ENCODE results near the gene CPA4. TPM values are rescaled to one million over a fixed set of nuclear protein-coding genes. Genes with fewer than 3 reads are reported as not detected.

The CPA4 gene
- total and polyA plus RNA-seq, 2 experiments from 2014 or later = not detected

DNA sequence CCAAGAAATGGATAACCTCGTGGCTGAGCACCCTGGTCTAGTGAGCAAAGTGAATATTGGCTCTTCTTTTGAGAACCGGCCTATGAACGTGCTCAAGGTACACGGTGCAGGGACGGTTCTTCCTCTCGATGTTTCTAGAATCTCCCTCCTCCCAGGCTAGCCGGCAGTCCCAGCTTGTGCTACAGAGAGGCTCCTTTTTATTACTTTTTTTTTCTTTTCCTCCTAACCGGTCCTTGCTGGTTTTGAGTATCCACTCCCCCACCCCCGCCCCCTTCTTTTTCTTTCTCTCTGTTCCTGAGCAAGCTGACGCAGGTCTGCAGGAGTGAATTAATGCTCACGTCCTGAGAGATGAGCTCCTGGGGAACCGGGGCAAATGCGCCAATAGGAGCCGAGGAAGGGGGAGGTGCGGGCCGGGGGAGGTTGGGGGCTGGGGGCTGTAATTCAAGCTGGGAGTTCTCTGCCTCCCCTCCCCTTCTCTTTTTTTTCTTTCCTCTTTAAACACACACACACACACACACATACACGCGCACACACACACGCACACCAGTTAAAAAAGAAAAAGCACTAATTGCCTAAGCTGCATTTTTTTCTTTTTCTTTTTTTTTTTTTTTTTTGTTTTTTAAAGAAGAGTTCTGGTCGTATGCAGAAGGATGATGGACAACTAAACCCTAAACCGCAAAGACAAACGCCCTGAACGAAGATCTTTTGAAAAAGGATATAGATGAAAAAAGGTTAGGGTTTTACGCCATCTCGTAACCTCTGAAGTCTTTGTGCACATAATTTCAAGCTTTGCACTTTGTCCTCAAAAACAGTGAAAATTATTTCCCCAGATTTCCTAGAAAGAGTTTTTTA lies 19.7 kb upstream of the CPA4 start:
- 0 out of 2 replicates have a peak, but pooled peaks have one; percentile 55 for TF ChIP-seq CREB1 (CRISPR knock-in tag; IDR thresholded peaks at IDR 0.05; ENCODE audit: low read depth)
- peak; percentile 64 for TF ChIP-seq POLR2AphosphoS5 (IDR thresholded peaks at IDR 0.05; ENCODE audit: low read depth)
- TF ChIP-seq, protein P1, sequence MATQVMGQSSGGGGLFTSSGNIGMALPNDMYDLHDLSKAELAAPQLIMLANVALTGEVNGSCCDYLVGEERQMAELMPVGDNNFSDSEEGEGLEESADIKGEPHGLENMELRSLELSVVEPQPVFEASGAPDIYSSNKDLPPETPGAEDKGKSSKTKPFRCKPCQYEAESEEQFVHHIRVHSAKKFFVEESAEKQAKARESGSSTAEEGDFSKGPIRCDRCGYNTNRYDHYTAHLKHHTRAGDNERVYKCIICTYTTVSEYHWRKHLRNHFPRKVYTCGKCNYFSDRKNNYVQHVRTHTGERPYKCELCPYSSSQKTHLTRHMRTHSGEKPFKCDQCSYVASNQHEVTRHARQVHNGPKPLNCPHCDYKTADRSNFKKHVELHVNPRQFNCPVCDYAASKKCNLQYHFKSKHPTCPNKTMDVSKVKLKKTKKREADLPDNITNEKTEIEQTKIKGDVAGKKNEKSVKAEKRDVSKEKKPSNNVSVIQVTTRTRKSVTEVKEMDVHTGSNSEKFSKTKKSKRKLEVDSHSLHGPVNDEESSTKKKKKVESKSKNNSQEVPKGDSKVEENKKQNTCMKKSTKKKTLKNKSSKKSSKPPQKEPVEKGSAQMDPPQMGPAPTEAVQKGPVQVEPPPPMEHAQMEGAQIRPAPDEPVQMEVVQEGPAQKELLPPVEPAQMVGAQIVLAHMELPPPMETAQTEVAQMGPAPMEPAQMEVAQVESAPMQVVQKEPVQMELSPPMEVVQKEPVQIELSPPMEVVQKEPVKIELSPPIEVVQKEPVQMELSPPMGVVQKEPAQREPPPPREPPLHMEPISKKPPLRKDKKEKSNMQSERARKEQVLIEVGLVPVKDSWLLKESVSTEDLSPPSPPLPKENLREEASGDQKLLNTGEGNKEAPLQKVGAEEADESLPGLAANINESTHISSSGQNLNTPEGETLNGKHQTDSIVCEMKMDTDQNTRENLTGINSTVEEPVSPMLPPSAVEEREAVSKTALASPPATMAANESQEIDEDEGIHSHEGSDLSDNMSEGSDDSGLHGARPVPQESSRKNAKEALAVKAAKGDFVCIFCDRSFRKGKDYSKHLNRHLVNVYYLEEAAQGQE (IDR thresholded peaks at IDR 0.05; ENCODE audit: unreplicated experiment) = no peak
- peak; percentile 94 for DNase-seq (ENCODE audit: low spot score)
- peak overlapping the region; percentile 97 for H3K27ac ChIP-seq (ENCODE audit: low read depth)
- peak overlapping the region; percentile 26; the same call in 1 of the 2 replicates for H2AFZ ChIP-seq
- H3K4me2 ChIP-seq = peak overlapping the region; percentile 74
- no peaks in the 10 kb centered on the region for H3K27me3 ChIP-seq (ENCODE audit: insufficient read depth)
- peaks cover 62% of the 10 kb centered on the region for H3K4me1 Mint-ChIP-seq
- peaks cover 2% of the 10 kb centered on the region; the same call in 2 of the 3 replicates for H3K9me3 Mint-ChIP-seq
- H3K27ac Mint-ChIP-seq = peak overlapping the region; percentile 99
- H3K36me3 Mint-ChIP-seq (ENCODE audit: low read depth) = no peaks in the 10 kb centered on the region
- ATAC-seq = peak; percentile 86
- H4K20me1 ChIP-seq (replicated peaks; ENCODE audit: insufficient read depth) = no peaks in the 10 kb centered on the region
- H3K9me2 ChIP-seq (ENCODE audit: insufficient read depth) = peaks cover 11% of the 10 kb centered on the region; the same call in 1 of the 2 replicates
- H3F3A ChIP-seq (replicated peaks; ENCODE audit: low read depth) = peaks cover 3% of the 10 kb centered on the region; the same call in 1 of the 2 replicates
- H3K4me3 ChIP-seq = peak overlapping the region; percentile 40
- H3K36me3 ChIP-seq (ENCODE audit: insufficient read depth) = no peaks in the 10 kb centered on the region
- peaks cover 7% of the 10 kb centered on the region for H3K27me3 Mint-ChIP-seq (ENCODE audit: insufficient read depth, low read depth, poor library complexity)
- H3K4me1 ChIP-seq (ENCODE audit: insufficient read depth) = peaks cover 46% of the 10 kb centered on the region
- peak overlapping the region; percentile 58 for H3K4me3 Mint-ChIP-seq
- H3K79me2 ChIP-seq (replicated peaks; ENCODE audit: insufficient read depth) = no peaks in the 10 kb centered on the region

DNA sequence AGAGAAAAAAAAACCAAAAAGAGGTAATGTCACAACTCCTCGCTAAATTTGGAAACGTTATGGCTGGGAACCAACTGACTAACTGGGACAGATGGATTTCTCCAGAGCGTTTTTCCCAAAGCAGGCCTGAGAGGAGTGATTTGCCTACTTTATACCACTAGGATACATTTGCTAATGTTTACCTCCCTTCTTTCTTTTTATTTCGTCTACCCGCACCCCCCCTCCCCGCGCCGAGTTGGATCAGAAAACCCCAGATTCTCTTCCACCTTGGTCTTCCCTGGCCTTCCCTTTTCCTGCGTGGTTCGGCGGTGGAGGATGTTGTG lies 19.1 kb upstream of the CPA4 start:
- H2AFZ ChIP-seq = peak overlapping the region; percentile 26; the same call in 1 of the 2 replicates
- peak; percentile 9 for ATAC-seq
- H3K79me2 ChIP-seq (replicated peaks; ENCODE audit: insufficient read depth) = no peaks in the 10 kb centered on the region
- no peaks in the 10 kb centered on the region for H3K36me3 ChIP-seq (ENCODE audit: insufficient read depth)
- H3K9me2 ChIP-seq (ENCODE audit: insufficient read depth) = peaks cover 11% of the 10 kb centered on the region; the same call in 1 of the 2 replicates
- no peaks in the 10 kb centered on the region for H3K27me3 ChIP-seq (ENCODE audit: insufficient read depth)
- peak overlapping the region; percentile 58 for H3K4me3 Mint-ChIP-seq
- no peaks in the 10 kb centered on the region for H3K36me3 Mint-ChIP-seq (ENCODE audit: low read depth)
- no peaks in the 10 kb centered on the region for H4K20me1 ChIP-seq (replicated peaks; ENCODE audit: insufficient read depth)
- H3K4me2 ChIP-seq = peak overlapping the region; percentile 48
- H3K27ac Mint-ChIP-seq = peak overlapping the region; percentile 99
- peaks cover 2% of the 10 kb centered on the region; the same call in 2 of the 3 replicates for H3K9me3 Mint-ChIP-seq
- peak overlapping the region; percentile 31 for H3K4me3 ChIP-seq
- H3K27me3 Mint-ChIP-seq (ENCODE audit: insufficient read depth, low read depth, poor library complexity) = peaks cover 6% of the 10 kb centered on the region
- H3K4me1 Mint-ChIP-seq = peaks cover 60% of the 10 kb centered on the region
- H3F3A ChIP-seq (replicated peaks; ENCODE audit: low read depth) = peaks cover 3% of the 10 kb centered on the region; the same call in 1 of the 2 replicates
- peak; percentile 58 for DNase-seq (ENCODE audit: low spot score)
- peaks cover 43% of the 10 kb centered on the region for H3K4me1 ChIP-seq (ENCODE audit: insufficient read depth)
- TF ChIP-seq, protein P2, sequence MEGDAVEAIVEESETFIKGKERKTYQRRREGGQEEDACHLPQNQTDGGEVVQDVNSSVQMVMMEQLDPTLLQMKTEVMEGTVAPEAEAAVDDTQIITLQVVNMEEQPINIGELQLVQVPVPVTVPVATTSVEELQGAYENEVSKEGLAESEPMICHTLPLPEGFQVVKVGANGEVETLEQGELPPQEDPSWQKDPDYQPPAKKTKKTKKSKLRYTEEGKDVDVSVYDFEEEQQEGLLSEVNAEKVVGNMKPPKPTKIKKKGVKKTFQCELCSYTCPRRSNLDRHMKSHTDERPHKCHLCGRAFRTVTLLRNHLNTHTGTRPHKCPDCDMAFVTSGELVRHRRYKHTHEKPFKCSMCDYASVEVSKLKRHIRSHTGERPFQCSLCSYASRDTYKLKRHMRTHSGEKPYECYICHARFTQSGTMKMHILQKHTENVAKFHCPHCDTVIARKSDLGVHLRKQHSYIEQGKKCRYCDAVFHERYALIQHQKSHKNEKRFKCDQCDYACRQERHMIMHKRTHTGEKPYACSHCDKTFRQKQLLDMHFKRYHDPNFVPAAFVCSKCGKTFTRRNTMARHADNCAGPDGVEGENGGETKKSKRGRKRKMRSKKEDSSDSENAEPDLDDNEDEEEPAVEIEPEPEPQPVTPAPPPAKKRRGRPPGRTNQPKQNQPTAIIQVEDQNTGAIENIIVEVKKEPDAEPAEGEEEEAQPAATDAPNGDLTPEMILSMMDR (conservative IDR thresholded peaks at IDR 0.05; ENCODE audit: low read depth in 2 of 2) = 0 out of 4 replicates have a peak, but pooled peaks of 1 of the 2 experiments have one; percentile 15
- TF ChIP-seq, protein P1 (IDR thresholded peaks at IDR 0.05; ENCODE audit: unreplicated experiment) = no peak
- TF ChIP-seq CREB1 (CRISPR knock-in tag; IDR thresholded peaks at IDR 0.05; ENCODE audit: low read depth) = no peak
- TF ChIP-seq STAT1 (IDR thresholded peaks at IDR 0.05; ENCODE audit: unreplicated experiment) = no peak
- TF ChIP-seq ZNF114 (CRISPR knock-in tag; IDR thresholded peaks at IDR 0.05) = no peak
- no peak for TF ChIP-seq JUNB (IDR thresholded peaks at IDR 0.05; ENCODE audit: unreplicated experiment)
- H3K27ac ChIP-seq (ENCODE audit: low read depth) = peak overlapping the region; percentile 87

All from GM23338 (cell line).